Cardiac fibroblast (primary cell): ENCODE results near the gene RAD18.

Experiments
- DNase-seq, 2 donors: peaks; one replicate each; pipeline versions ENCODE4 v3.0.0 to v3.0.0-alpha.2; 2010; ENCODE audit warnings: low read depth in 2 of 2
- H3K4me3 ChIP-seq, 2 donors: replicated peaks in 1 of 2; 1 replicate in 1 of 2; 2 replicates in 1 of 2; pipeline ENCODE4 v1.5.1; 2011; ENCODE audit warnings: low read depth in 2 of 2, low read length in 2 of 2, mild to moderate bottlenecking in 2 of 2, moderate library complexity in 1 of 2
- TF ChIP-seq, protein P1 (sequence below): IDR thresholded peaks from one replicate; pipeline ENCODE4 v1.5.1; 2011; ENCODE audit warnings: low read depth, mild to moderate bottlenecking, low read length, inconsistent platforms

The RAD18 gene

DNA sequence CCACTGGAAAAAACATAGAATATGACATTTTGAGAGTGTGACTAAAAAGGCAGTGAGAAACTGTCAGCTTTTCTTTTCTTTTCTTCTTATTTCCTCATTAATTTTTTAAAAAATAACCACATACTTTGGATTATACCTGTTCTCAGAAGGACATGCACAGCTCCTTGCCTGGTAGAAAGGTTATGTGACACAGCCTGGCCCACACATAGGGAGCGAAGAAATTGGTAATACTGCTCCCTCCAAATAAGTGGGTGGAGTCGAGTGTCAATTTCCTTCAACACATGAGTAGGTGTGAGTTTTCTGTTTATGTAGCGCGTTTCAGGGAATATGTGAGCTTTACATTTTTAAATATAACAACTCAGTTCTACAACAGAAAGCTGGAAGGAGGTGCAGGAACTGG lies 28.9 kb upstream of the RAD18 start:
- H3K4me3 ChIP-seq = no peak overlapping the region
- TF ChIP-seq, protein P1, sequence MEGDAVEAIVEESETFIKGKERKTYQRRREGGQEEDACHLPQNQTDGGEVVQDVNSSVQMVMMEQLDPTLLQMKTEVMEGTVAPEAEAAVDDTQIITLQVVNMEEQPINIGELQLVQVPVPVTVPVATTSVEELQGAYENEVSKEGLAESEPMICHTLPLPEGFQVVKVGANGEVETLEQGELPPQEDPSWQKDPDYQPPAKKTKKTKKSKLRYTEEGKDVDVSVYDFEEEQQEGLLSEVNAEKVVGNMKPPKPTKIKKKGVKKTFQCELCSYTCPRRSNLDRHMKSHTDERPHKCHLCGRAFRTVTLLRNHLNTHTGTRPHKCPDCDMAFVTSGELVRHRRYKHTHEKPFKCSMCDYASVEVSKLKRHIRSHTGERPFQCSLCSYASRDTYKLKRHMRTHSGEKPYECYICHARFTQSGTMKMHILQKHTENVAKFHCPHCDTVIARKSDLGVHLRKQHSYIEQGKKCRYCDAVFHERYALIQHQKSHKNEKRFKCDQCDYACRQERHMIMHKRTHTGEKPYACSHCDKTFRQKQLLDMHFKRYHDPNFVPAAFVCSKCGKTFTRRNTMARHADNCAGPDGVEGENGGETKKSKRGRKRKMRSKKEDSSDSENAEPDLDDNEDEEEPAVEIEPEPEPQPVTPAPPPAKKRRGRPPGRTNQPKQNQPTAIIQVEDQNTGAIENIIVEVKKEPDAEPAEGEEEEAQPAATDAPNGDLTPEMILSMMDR = no peak
- DNase-seq = no peak

GRCh38 chr3:8990266-8991215 lies 27.3 kb upstream of the RAD18 start:
- H3K4me3 ChIP-seq = no peak overlapping the region
- peak in 1 of 2 donors; percentile 28 for DNase-seq
- TF ChIP-seq, protein P1 = no peak

DNA sequence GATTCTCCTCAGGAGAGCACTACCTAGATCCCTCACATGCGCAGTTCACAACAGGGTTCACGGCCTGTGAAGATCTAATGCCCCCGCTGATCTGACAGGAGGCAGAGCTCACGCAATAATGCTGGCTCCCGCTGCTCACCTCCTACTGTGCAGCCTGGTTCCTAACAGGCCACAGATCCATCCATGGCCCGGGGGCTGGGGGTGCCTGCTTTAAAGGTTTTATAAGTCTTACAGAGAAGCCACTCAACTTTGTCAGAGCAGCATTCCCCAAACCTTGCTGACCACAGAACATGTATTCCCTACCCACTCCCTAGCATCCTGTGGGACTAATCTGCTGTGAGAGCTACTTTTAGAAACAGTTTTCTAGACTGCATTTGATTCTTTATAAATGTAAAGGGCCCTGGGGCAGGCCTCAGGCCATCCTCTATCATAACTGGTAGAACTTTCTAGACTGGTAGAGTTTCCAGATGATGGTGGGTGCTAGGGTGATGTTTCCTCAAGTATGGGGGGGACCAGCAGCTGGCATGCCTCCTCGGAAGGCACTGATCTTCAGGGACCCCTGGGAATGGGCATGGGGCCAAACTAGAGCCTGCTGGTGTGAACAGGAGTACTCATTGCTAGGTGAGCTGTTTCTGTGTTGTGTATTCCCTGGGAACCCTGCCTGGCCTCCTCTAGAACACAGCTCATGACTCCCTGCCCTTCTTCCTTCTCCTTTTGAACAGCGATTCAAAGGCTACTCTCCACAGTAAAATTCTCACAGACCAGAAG lies 25.7 kb upstream of the RAD18 start:
- no peak for DNase-seq
- no peak overlapping the region for H3K4me3 ChIP-seq
- TF ChIP-seq, protein P1 = no peak

DNA sequence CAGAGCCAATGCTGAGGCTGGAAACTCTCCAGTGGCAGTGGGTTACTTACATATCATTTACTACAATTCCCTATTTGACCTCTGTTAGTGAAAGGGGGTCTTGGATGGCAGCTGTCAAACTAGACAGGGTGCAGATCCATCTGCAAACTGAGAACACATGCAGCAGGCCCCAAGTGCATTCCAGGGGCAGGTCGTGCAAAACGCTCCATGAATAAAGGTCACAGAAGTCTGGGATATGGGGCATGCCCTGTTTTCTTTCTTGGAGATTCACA lies 25.0 kb upstream of the RAD18 start:
- H3K4me3 ChIP-seq = no peak overlapping the region
- DNase-seq = no peak
- TF ChIP-seq, protein P1 = no peak

DNA sequence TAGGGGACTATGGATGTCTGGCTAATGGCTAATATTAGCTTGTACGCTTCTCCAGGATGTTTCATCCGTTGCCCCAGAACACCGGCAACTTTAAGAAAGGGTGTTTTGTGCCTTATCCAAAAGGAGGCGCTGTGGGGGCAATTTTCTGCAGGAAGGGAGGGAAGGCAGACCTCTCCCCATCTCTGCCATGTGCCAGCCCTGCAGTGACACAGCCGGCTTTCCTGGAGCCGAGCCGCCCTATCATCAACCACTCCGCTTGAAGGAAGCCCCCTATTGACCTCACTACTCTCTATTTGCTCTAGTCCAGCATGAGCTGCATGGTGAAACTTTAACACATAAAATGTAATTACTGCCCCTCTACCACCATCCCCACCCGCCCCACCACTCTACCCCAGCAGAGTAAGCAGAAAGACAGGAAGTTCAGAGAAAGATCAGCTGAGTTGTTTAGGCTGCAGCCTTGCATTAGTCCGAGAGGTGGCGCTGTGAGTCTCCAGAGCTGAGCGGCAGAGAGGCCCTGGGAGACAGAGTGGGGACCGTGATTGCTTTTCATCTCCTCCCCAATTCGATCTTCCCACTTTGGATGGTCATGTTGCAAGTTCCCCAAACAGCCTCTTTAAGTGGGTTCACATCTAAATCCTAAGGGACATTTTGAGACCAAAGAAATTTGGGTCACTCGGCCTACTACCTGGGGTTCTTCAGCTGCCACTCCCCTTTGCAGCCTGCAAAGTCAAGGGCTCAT lies 24.5 kb upstream of the RAD18 start:
- no peak overlapping the region for H3K4me3 ChIP-seq
- DNase-seq = peak; percentile 65 to 67
- TF ChIP-seq, protein P1 = peak; percentile 89

GRCh38 chr3:8987226-8987625 lies 24.0 kb upstream of the RAD18 start:
- TF ChIP-seq, protein P1 = no peak
- no peak overlapping the region for H3K4me3 ChIP-seq
- DNase-seq = no peak
